Naive B cell (primary cell): ENCODE measurements around the gene MMP15. TPM values are rescaled to one million over a fixed set of nuclear protein-coding genes. Genes with fewer than 3 reads are reported as not detected.
A peak's percentile ranks its signal among the peaks of the same experiment; 100 is the strongest.

Source experiments
- ATAC-seq, 2 donors: fragments of 150-1000 bp; cut with Tn5 transposase; 2 replicates each; pipeline ENCODE4 v1.10.0; 2021; ENCODE audit warnings: low read depth in 2 of 2, mild to moderate bottlenecking in 2 of 2, moderate library complexity in 2 of 2
- DNase-seq: peaks from one replicate; pipeline ENCODE4 v3.0.0; 2022
- H3K27ac Mint-ChIP-seq, 6 donors: one replicate each; pipeline ENCODE4 v1.8.0; 2020 to 2022; ENCODE audit warnings: mild to moderate bottlenecking in 6 of 6, mixed read lengths in 6 of 6, moderate library complexity in 5 of 6, inconsistent platforms in 2 of 6
- H3K27me3 Mint-ChIP-seq, 3 donors: one replicate each; pipeline ENCODE4 v1.8.0; 2021 to 2022; ENCODE audit warnings: mixed read lengths in 3 of 3, mild to moderate bottlenecking in 1 of 3
- H3K36me3 Mint-ChIP-seq, 2 donors: one replicate each; pipeline ENCODE4 v1.8.0; 2020 to 2022; ENCODE audit warnings: mixed read lengths in 2 of 2, inconsistent platforms in 1 of 2, mild to moderate bottlenecking in 1 of 2
- H3K4me1 Mint-ChIP-seq, 3 donors: one replicate each; pipeline ENCODE4 v1.8.0; 2020 to 2022; ENCODE audit warnings: mixed read lengths in 3 of 3, inconsistent platforms in 1 of 3, mild to moderate bottlenecking in 1 of 3, moderate library complexity in 1 of 3
- H3K4me3 Mint-ChIP-seq, 8 donors: one replicate each; pipeline ENCODE4 v1.8.0; 2020 to 2022; ENCODE audit warnings: mild to moderate bottlenecking in 8 of 8, mixed read lengths in 8 of 8, moderate library complexity in 8 of 8, inconsistent platforms in 2 of 8
- H3K9me3 Mint-ChIP-seq, 7 donors: one replicate each; pipeline ENCODE4 v1.8.0; 2020 to 2022; ENCODE audit warnings: mixed read lengths in 7 of 7, mild to moderate bottlenecking in 5 of 7, inconsistent platforms in 2 of 7, moderate library complexity in 1 of 7
- polyA plus RNA-seq, 6 donors: library from polyadenylated mRNA; unstranded; fragments of 300-500 nt; fragmentation: Illumina TruSeq; gene quantifications; one replicate each; pipeline ENCODE4 v1.2.3, GENCODE V29; 2021; ENCODE audit warnings: low read depth in 6 of 6

MMP15 gene
- polyA plus RNA-seq, 6 donors from 2014 or later = not detected

GRCh38 chr16:58047557-58048348 lies 22.2 kb downstream of the MMP15 start:
- no peak for ATAC-seq
- Mint-ChIP-seq H3K27ac (no peak overlapping the region), H3K4me3 (no peak overlapping the region), H3K27me3 (peaks cover 0 to 20% (median 11%) of the 10 kb centered on the region in 3 donors), H3K36me3 (no peaks in the 10 kb centered on the region), H3K9me3 (peaks cover 0 to 8% (median 5%) of the 10 kb centered on the region in 7 donors), H3K4me1 (no peaks in the 10 kb centered on the region)
- DNase-seq = no peak

- peak overlapping the region in 1 of 8 donors; percentile 30 for H3K4me3 Mint-ChIP-seq
- H3K27ac Mint-ChIP-seq = no peak overlapping the region
- H3K4me1 Mint-ChIP-seq = no peaks in the 10 kb centered on the region
- peaks cover 0 to 8% (median 5%) of the 10 kb centered on the region in 7 donors for H3K9me3 Mint-ChIP-seq
- H3K27me3 Mint-ChIP-seq = peaks cover 0 to 20% (median 11%) of the 10 kb centered on the region in 3 donors
- DNase-seq (no peak), ATAC-seq (no peak)
- H3K36me3 Mint-ChIP-seq = no peaks in the 10 kb centered on the region
Observed at GRCh38 chr16:58048494-58049231, 23.1 kb downstream of the MMP15 start.

- Mint-ChIP-seq H3K36me3 (no peaks in the 10 kb centered on the region), H3K27me3 (peaks cover 0 to 20% (median 11%) of the 10 kb centered on the region in 3 donors), H3K4me1 (no peaks in the 10 kb centered on the region), H3K27ac (peak overlapping the region in 3 of 6 donors; percentile 41 to 66 (median 45)), H3K4me3 (no peak overlapping the region), H3K9me3 (peaks cover 0 to 8% (median 5%) of the 10 kb centered on the region in 7 donors)
- no peak for ATAC-seq
- no peak for DNase-seq
Observed at GRCh38 chr16:58049232-58050185, 24.0 kb downstream of the MMP15 start.

- Mint-ChIP-seq H3K9me3 (peaks cover 0 to 8% (median 5%) of the 10 kb centered on the region in 7 donors), H3K4me1 (no peaks in the 10 kb centered on the region)
Observed at GRCh38 chr16:58051296-58051695, 25.7 kb downstream of the MMP15 start.

GRCh38 chr16:58051821-58052603 lies 26.5 kb downstream of the MMP15 start:
- H3K27ac Mint-ChIP-seq = no peak overlapping the region
- ATAC-seq = no peak
- no peak overlapping the region for H3K4me3 Mint-ChIP-seq
- DNase-seq = no peak
- H3K27me3 Mint-ChIP-seq = peaks cover 0 to 20% (median 18%) of the 10 kb centered on the region in 3 donors
- no peaks in the 10 kb centered on the region for H3K36me3 Mint-ChIP-seq
- H3K4me1 Mint-ChIP-seq = no peaks in the 10 kb centered on the region
- peaks cover 0 to 8% (median 5%) of the 10 kb centered on the region in 7 donors for H3K9me3 Mint-ChIP-seq

More at GRCh38 chr16:58051296-58051695, 25.7 kb downstream of the MMP15 start:
- no peak overlapping the region for H3K27ac Mint-ChIP-seq
- DNase-seq = no peak
- H3K36me3 Mint-ChIP-seq = no peaks in the 10 kb centered on the region
- peaks cover 0 to 20% (median 16%) of the 10 kb centered on the region in 3 donors for H3K27me3 Mint-ChIP-seq
- no peak for ATAC-seq
- H3K4me3 Mint-ChIP-seq = no peak overlapping the region

- no peak overlapping the region for H3K4me3 Mint-ChIP-seq
- ATAC-seq = no peak
- H3K27ac Mint-ChIP-seq = no peak overlapping the region
- H3K27me3 Mint-ChIP-seq = peaks cover 0 to 28% (median 20%) of the 10 kb centered on the region in 3 donors
- no peaks in the 10 kb centered on the region for H3K4me1 Mint-ChIP-seq
- no peaks in the 10 kb centered on the region for H3K36me3 Mint-ChIP-seq
- no peak for DNase-seq
- peaks cover 0 to 8% (median 5%) of the 10 kb centered on the region in 7 donors for H3K9me3 Mint-ChIP-seq
Observed at GRCh38 chr16:58053682-58054005, 28.1 kb downstream of the MMP15 start.

GRCh38 chr16:58054289-58054688 lies 28.7 kb downstream of the MMP15 start:
- ATAC-seq (no peak), DNase-seq (no peak)

GRCh38 chr16:58056580-58056979 lies 31.0 kb downstream of the MMP15 start:
- no peaks in the 10 kb centered on the region for H3K9me3 Mint-ChIP-seq
- no peaks in the 10 kb centered on the region for H3K4me1 Mint-ChIP-seq
- no peak overlapping the region for H3K4me3 Mint-ChIP-seq
- ATAC-seq (no peak), DNase-seq (no peak)
- no peak overlapping the region for H3K27ac Mint-ChIP-seq
- H3K36me3 Mint-ChIP-seq = no peaks in the 10 kb centered on the region
- H3K27me3 Mint-ChIP-seq = peaks cover 0 to 17% (median 0%) of the 10 kb centered on the region in 3 donors

More at GRCh38 chr16:58054289-58054688, 28.7 kb downstream of the MMP15 start:
- Mint-ChIP-seq H3K4me1 (no peaks in the 10 kb centered on the region), H3K27ac (no peak overlapping the region), H3K27me3 (peaks cover 0 to 28% (median 20%) of the 10 kb centered on the region in 3 donors), H3K9me3 (peaks cover 0 to 8% (median 5%) of the 10 kb centered on the region in 7 donors), H3K4me3 (no peak overlapping the region), H3K36me3 (no peaks in the 10 kb centered on the region)

GRCh38 chr16:58057121-58057520 lies 31.6 kb downstream of the MMP15 start:
- ATAC-seq (no peak), DNase-seq (no peak)
- H3K27ac Mint-ChIP-seq = no peak overlapping the region
- no peaks in the 10 kb centered on the region for H3K36me3 Mint-ChIP-seq
- no peak overlapping the region for H3K4me3 Mint-ChIP-seq
- no peaks in the 10 kb centered on the region for H3K9me3 Mint-ChIP-seq
- no peaks in the 10 kb centered on the region for H3K4me1 Mint-ChIP-seq
- H3K27me3 Mint-ChIP-seq = peaks cover 0 to 17% (median 0%) of the 10 kb centered on the region in 3 donors

GRCh38 chr16:58057784-58058183 lies 32.2 kb downstream of the MMP15 start:
- Mint-ChIP-seq H3K4me1 (no peaks in the 10 kb centered on the region), H3K4me3 (no peak overlapping the region), H3K27me3 (peaks cover 0 to 21% (median 0%) of the 10 kb centered on the region in 3 donors), H3K27ac (no peak overlapping the region), H3K36me3 (no peaks in the 10 kb centered on the region), H3K9me3 (no peaks in the 10 kb centered on the region)
- DNase-seq (no peak), ATAC-seq (no peak)

GRCh38 chr16:58062821-58063220 lies 37.3 kb downstream of the MMP15 start:
- DNase-seq = no peak
- Mint-ChIP-seq H3K4me1 (no peaks in the 10 kb centered on the region), H3K36me3 (no peaks in the 10 kb centered on the region), H3K27ac (no peak overlapping the region), H3K9me3 (no peaks in the 10 kb centered on the region), H3K4me3 (no peak overlapping the region), H3K27me3 (peaks cover 0 to 7% (median 0%) of the 10 kb centered on the region in 3 donors)
- no peak for ATAC-seq

GRCh38 chr16:58063377-58064076 lies 38.0 kb downstream of the MMP15 start:
- no peak for ATAC-seq

More at GRCh38 chr16:58063377-58064076, 38.0 kb downstream of the MMP15 start:
- no peaks in the 10 kb centered on the region for H3K9me3 Mint-ChIP-seq
- H3K27me3 Mint-ChIP-seq = peaks cover 0 to 5% (median 0%) of the 10 kb centered on the region in 3 donors
- no peak for DNase-seq
- H3K27ac Mint-ChIP-seq = peak overlapping the region in 1 of 6 donors; percentile 83
- no peak overlapping the region for H3K4me3 Mint-ChIP-seq
- no peaks in the 10 kb centered on the region for H3K36me3 Mint-ChIP-seq
- no peaks in the 10 kb centered on the region for H3K4me1 Mint-ChIP-seq
